Measurements from ENCODE around the gene ATP6V1C2. TPM values are rescaled to one million over a fixed set of nuclear protein-coding genes. Genes with fewer than 3 reads are reported as not detected.

The ATP6V1C2 gene
- total RNA-seq, 1 donor from 2014 or later, result 3.3 TPM

- POLR2A ChIA-PET, result no interaction called here
These were observed 17.3 kb upstream of the ATP6V1C2 start for GRCh38 chr2:10704034-10704594.

GRCh38 chr2:10706033-10706432, 15.4 kb upstream of the ATP6V1C2 start:
- POLR2A ChIA-PET, result no interaction called here
- H3K4me1 Mint-ChIP-seq, result no peaks in the 10 kb centered on the region
- no peaks in the 10 kb centered on the region for H3K9me3 Mint-ChIP-seq
- ATAC-seq (ENCODE audit: low read depth) (no peak), DNase-seq (no peak)
- CTCF ChIA-PET, result no interaction called here
- peaks cover 28% of the 10 kb centered on the region for H3K27me3 Mint-ChIP-seq
- no peak overlapping the region for H3K27ac Mint-ChIP-seq
- intact Hi-C loops (cut with micrococcal nuclease), result no loop called here
- no peaks in the 10 kb centered on the region for H3K36me3 Mint-ChIP-seq (ENCODE audit: low read depth)
- TF ChIP-seq CTCF (IDR thresholded peaks at IDR 0.05), result no peak
- H3K4me3 Mint-ChIP-seq, result no peak overlapping the region

More at GRCh38 chr2:10704034-10704594, 17.3 kb upstream of the ATP6V1C2 start:
- H3K9me3 Mint-ChIP-seq, result no peaks in the 10 kb centered on the region
- no peaks in the 10 kb centered on the region for H3K4me1 Mint-ChIP-seq
- CTCF ChIA-PET, result interaction anchor here (0.6 to 1.0 kb wide), 2 partner anchors 132 to 171 kb away, joined by 3 read pairs; no protein-coding TSS in a partner anchor
- no peak overlapping the region for H3K4me3 Mint-ChIP-seq
- intact Hi-C loops (cut with micrococcal nuclease), result no loop called here
- DNase-seq (no peak), ATAC-seq (ENCODE audit: low read depth) (no peak)
- H3K36me3 Mint-ChIP-seq (ENCODE audit: low read depth), result no peaks in the 10 kb centered on the region
- peaks cover 28% of the 10 kb centered on the region for H3K27me3 Mint-ChIP-seq
- no peak for TF ChIP-seq CTCF (IDR thresholded peaks at IDR 0.05)
- H3K27ac Mint-ChIP-seq, result no peak overlapping the region

GRCh38 chr2:10707831-10708230, 13.6 kb upstream of the ATP6V1C2 start:
- Mint-ChIP-seq H3K9me3 (no peaks in the 10 kb centered on the region), H3K4me1 (peaks cover 5% of the 10 kb centered on the region), H3K4me3 (no peak overlapping the region), H3K27ac (no peak overlapping the region), H3K27me3 (peaks cover 35% of the 10 kb centered on the region), H3K36me3 (ENCODE audit: low read depth) (no peaks in the 10 kb centered on the region)
- no peak for DNase-seq
- no peak for ATAC-seq (ENCODE audit: low read depth)
- ChIA-PET POLR2A (no interaction called here), CTCF (no interaction called here)
- TF ChIP-seq CTCF (IDR thresholded peaks at IDR 0.05), result no peak
- intact Hi-C loops (cut with micrococcal nuclease), result no loop called here

- DNase-seq (no peak), ATAC-seq (ENCODE audit: low read depth) (no peak)
- peaks cover 37% of the 10 kb centered on the region for H3K27me3 Mint-ChIP-seq
- no peak overlapping the region for H3K4me3 Mint-ChIP-seq
- ChIA-PET POLR2A (no interaction called here), CTCF (interaction anchor here (1.3 kb wide), 1 partner anchor 9 kb away, joined by 3 read pairs; no protein-coding TSS in a partner anchor)
- H3K4me1 Mint-ChIP-seq, result peaks cover 5% of the 10 kb centered on the region
- TF ChIP-seq CTCF (IDR thresholded peaks at IDR 0.05), result no peak
- no peaks in the 10 kb centered on the region for H3K36me3 Mint-ChIP-seq (ENCODE audit: low read depth)
- H3K9me3 Mint-ChIP-seq, result no peaks in the 10 kb centered on the region
- no peak overlapping the region for H3K27ac Mint-ChIP-seq
- intact Hi-C loops (cut with micrococcal nuclease), result no loop called here
These were observed 12.0 kb upstream of the ATP6V1C2 start for GRCh38 chr2:10709290-10709939.

GRCh38 chr2:10712185-10712809, 9.1 kb upstream of the ATP6V1C2 start:
- DNase-seq, result no peak
- Mint-ChIP-seq H3K4me1 (peaks cover 5% of the 10 kb centered on the region), H3K27ac (no peak overlapping the region), H3K36me3 (ENCODE audit: low read depth) (no peaks in the 10 kb centered on the region), H3K9me3 (no peaks in the 10 kb centered on the region), H3K4me3 (no peak overlapping the region), H3K27me3 (peaks cover 25% of the 10 kb centered on the region)
- intact Hi-C loops (cut with micrococcal nuclease), result no loop called here
- TF ChIP-seq CTCF (IDR thresholded peaks at IDR 0.05), result no peak
- ATAC-seq (ENCODE audit: low read depth), result no peak
- POLR2A ChIA-PET, result no interaction called here
- CTCF ChIA-PET, result no interaction called here

Measured in activated B cell treated with CpG ODN at 0.5 μM for 24 hours (primary cell).